ENCODE measurements around the gene ZNF593OS.

ZNF593OS gene

GRCh38 chr1:26197813-26198212 lies 26.2 kb upstream of the ZNF593OS start:
- Histone ChIP-seq H3K36me3 (ENCODE audit: control insufficient read depth, insufficient read depth, low read length) (no peaks in the 10 kb centered on the region), H3K9ac (ENCODE audit: low read length) (no peak overlapping the region), H3K27me3 (ENCODE audit: control insufficient read depth, insufficient read depth, low read length) (peaks cover 11% of the 10 kb centered on the region; the same call in 1 of the 2 replicates), H3K4me3 (ENCODE audit: low read depth, low read length) (no peak overlapping the region), H3K4me1 (ENCODE audit: control insufficient read depth, insufficient read depth, low read length) (peaks cover 6% of the 10 kb centered on the region; the same call in 1 of the 2 replicates), H3K9me3 (ENCODE audit: control insufficient read depth, insufficient read depth, low read depth, low read length) (no peaks in the 10 kb centered on the region), H3K27ac (ENCODE audit: low read depth, low read length) (no peak overlapping the region)

GRCh38 chr1:26197301-26197700 lies 25.7 kb upstream of the ZNF593OS start:
- peaks cover 6% of the 10 kb centered on the region; the same call in 1 of the 2 replicates for H3K4me1 ChIP-seq (ENCODE audit: control insufficient read depth, insufficient read depth, low read length)
- H3K36me3 ChIP-seq (ENCODE audit: control insufficient read depth, insufficient read depth, low read length), result no peaks in the 10 kb centered on the region
- no peak overlapping the region for H3K4me3 ChIP-seq (ENCODE audit: low read depth, low read length)
- H3K9me3 ChIP-seq (ENCODE audit: control insufficient read depth, insufficient read depth, low read depth, low read length), result no peaks in the 10 kb centered on the region
- no peak overlapping the region for H3K27ac ChIP-seq (ENCODE audit: low read depth, low read length)
- H3K9ac ChIP-seq (ENCODE audit: low read length), result no peak overlapping the region
- peaks cover 7% of the 10 kb centered on the region; the same call in 1 of the 2 replicates for H3K27me3 ChIP-seq (ENCODE audit: control insufficient read depth, insufficient read depth, low read length)

GRCh38 chr1:26195805-26196204 lies 24.2 kb upstream of the ZNF593OS start:
- Histone ChIP-seq H3K4me1 (ENCODE audit: control insufficient read depth, insufficient read depth, low read length) (peaks cover 4% of the 10 kb centered on the region; the same call in 1 of the 2 replicates), H3K27ac (ENCODE audit: low read depth, low read length) (no peak overlapping the region), H3K27me3 (ENCODE audit: control insufficient read depth, insufficient read depth, low read length) (peaks cover 3% of the 10 kb centered on the region; the same call in 1 of the 2 replicates), H3K9me3 (ENCODE audit: control insufficient read depth, insufficient read depth, low read depth, low read length) (no peaks in the 10 kb centered on the region), H3K9ac (ENCODE audit: low read length) (no peak overlapping the region), H3K36me3 (ENCODE audit: control insufficient read depth, insufficient read depth, low read length) (no peaks in the 10 kb centered on the region), H3K4me3 (ENCODE audit: low read depth, low read length) (no peak overlapping the region)

GRCh38 chr1:26191739-26192138 lies 20.1 kb upstream of the ZNF593OS start:
- Histone ChIP-seq H3K4me3 (ENCODE audit: low read depth, low read length) (no peak overlapping the region), H3K36me3 (ENCODE audit: control insufficient read depth, insufficient read depth, low read length) (peaks cover 14% of the 10 kb centered on the region), H3K9ac (ENCODE audit: low read length) (no peak overlapping the region), H3K9me3 (ENCODE audit: control insufficient read depth, insufficient read depth, low read depth, low read length) (no peaks in the 10 kb centered on the region), H3K4me1 (ENCODE audit: control insufficient read depth, insufficient read depth, low read length) (peaks cover 5% of the 10 kb centered on the region; the same call in 1 of the 2 replicates), H3K27me3 (ENCODE audit: control insufficient read depth, insufficient read depth, low read length) (peaks cover 3% of the 10 kb centered on the region; the same call in 1 of the 2 replicates), H3K27ac (ENCODE audit: low read depth, low read length) (no peak overlapping the region)

GRCh38 chr1:26190373-26190987 lies 18.8 kb upstream of the ZNF593OS start, which contains the start of gene CATSPER4:
CATSPER4 (plus strand) TSS chr1:26190602; CDS start chr1:26190628, 26 bp downstream.
- H3K27ac ChIP-seq (ENCODE audit: low read depth, low read length), result no peak within 1 kb of the TSS
- no peak within 1 kb of the TSS for H3K9ac ChIP-seq (ENCODE audit: low read length)
- peaks cover 18% of the 10 kb centered on the region for H3K36me3 ChIP-seq (ENCODE audit: control insufficient read depth, insufficient read depth, low read length)
- peaks cover 5% of the 10 kb centered on the region; the same call in 1 of the 2 replicates for H3K4me1 ChIP-seq (ENCODE audit: control insufficient read depth, insufficient read depth, low read length)
- H3K9me3 ChIP-seq (ENCODE audit: control insufficient read depth, insufficient read depth, low read depth, low read length), result no peaks in the 10 kb centered on the region
- H3K4me3 ChIP-seq (ENCODE audit: low read depth, low read length), result no peak within 1 kb of the TSS
- peaks cover 3% of the 10 kb centered on the region; the same call in 1 of the 2 replicates for H3K27me3 ChIP-seq (ENCODE audit: control insufficient read depth, insufficient read depth, low read length)

- peaks cover 3% of the 10 kb centered on the region; the same call in 1 of the 2 replicates for H3K27me3 ChIP-seq (ENCODE audit: control insufficient read depth, insufficient read depth, low read length)
- peaks cover 5% of the 10 kb centered on the region; the same call in 1 of the 2 replicates for H3K4me1 ChIP-seq (ENCODE audit: control insufficient read depth, insufficient read depth, low read length)
- H3K9ac ChIP-seq (ENCODE audit: low read length), result no peak overlapping the region
- H3K27ac ChIP-seq (ENCODE audit: low read depth, low read length), result no peak overlapping the region
- no peak overlapping the region for H3K4me3 ChIP-seq (ENCODE audit: low read depth, low read length)
- H3K9me3 ChIP-seq (ENCODE audit: control insufficient read depth, insufficient read depth, low read depth, low read length), result no peaks in the 10 kb centered on the region
- H3K36me3 ChIP-seq (ENCODE audit: control insufficient read depth, insufficient read depth, low read length), result peaks cover 21% of the 10 kb centered on the region
Measured at GRCh38 chr1:26189751-26190275, 18.2 kb upstream of the ZNF593OS start.

- Histone ChIP-seq H3K4me3 (ENCODE audit: low read depth, low read length) (no peak overlapping the region), H3K27ac (ENCODE audit: low read depth, low read length) (no peak overlapping the region), H3K36me3 (ENCODE audit: control insufficient read depth, insufficient read depth, low read length) (peaks cover 24% of the 10 kb centered on the region), H3K9me3 (ENCODE audit: control insufficient read depth, insufficient read depth, low read depth, low read length) (no peaks in the 10 kb centered on the region), H3K27me3 (ENCODE audit: control insufficient read depth, insufficient read depth, low read length) (peaks cover 3% of the 10 kb centered on the region; the same call in 1 of the 2 replicates), H3K4me1 (ENCODE audit: control insufficient read depth, insufficient read depth, low read length) (peaks cover 5% of the 10 kb centered on the region; the same call in 1 of the 2 replicates), H3K9ac (ENCODE audit: low read length) (no peak overlapping the region)
Measured at GRCh38 chr1:26189331-26189730, 17.7 kb upstream of the ZNF593OS start.

- H3K9me3 ChIP-seq (ENCODE audit: control insufficient read depth, insufficient read depth, low read depth, low read length), result no peaks in the 10 kb centered on the region
- no peak overlapping the region for H3K4me3 ChIP-seq (ENCODE audit: low read depth, low read length)
- H3K27ac ChIP-seq (ENCODE audit: low read depth, low read length), result no peak overlapping the region
- H3K9ac ChIP-seq (ENCODE audit: low read length), result no peak overlapping the region
- H3K36me3 ChIP-seq (ENCODE audit: control insufficient read depth, insufficient read depth, low read length), result peaks cover 24% of the 10 kb centered on the region
- H3K27me3 ChIP-seq (ENCODE audit: control insufficient read depth, insufficient read depth, low read length), result no peaks in the 10 kb centered on the region
- peaks cover 5% of the 10 kb centered on the region; the same call in 1 of the 2 replicates for H3K4me1 ChIP-seq (ENCODE audit: control insufficient read depth, insufficient read depth, low read length)
Measured at GRCh38 chr1:26188477-26188876, 16.8 kb upstream of the ZNF593OS start.

GRCh38 chr1:26187882-26188281 lies 16.2 kb upstream of the ZNF593OS start:
- Histone ChIP-seq H3K36me3 (ENCODE audit: control insufficient read depth, insufficient read depth, low read length) (peaks cover 30% of the 10 kb centered on the region), H3K4me1 (ENCODE audit: control insufficient read depth, insufficient read depth, low read length) (peaks cover 5% of the 10 kb centered on the region; the same call in 1 of the 2 replicates)

GRCh38 chr1:26184883-26185282 lies 13.3 kb upstream of the ZNF593OS start:
- H3K9me3 ChIP-seq (ENCODE audit: control insufficient read depth, insufficient read depth, low read depth, low read length), result no peaks in the 10 kb centered on the region
- no peaks in the 10 kb centered on the region for H3K4me1 ChIP-seq (ENCODE audit: control insufficient read depth, insufficient read depth, low read length)
- H3K27ac ChIP-seq (ENCODE audit: low read depth, low read length), result no peak overlapping the region
- H3K9ac ChIP-seq (ENCODE audit: low read length), result no peak overlapping the region
- no peak overlapping the region for H3K4me3 ChIP-seq (ENCODE audit: low read depth, low read length)
- no peaks in the 10 kb centered on the region for H3K27me3 ChIP-seq (ENCODE audit: control insufficient read depth, insufficient read depth, low read length)
- H3K36me3 ChIP-seq (ENCODE audit: control insufficient read depth, insufficient read depth, low read length), result peaks cover 46% of the 10 kb centered on the region

More at GRCh38 chr1:26187882-26188281, 16.2 kb upstream of the ZNF593OS start:
- Histone ChIP-seq H3K27me3 (ENCODE audit: control insufficient read depth, insufficient read depth, low read length) (no peaks in the 10 kb centered on the region), H3K4me3 (ENCODE audit: low read depth, low read length) (no peak overlapping the region), H3K27ac (ENCODE audit: low read depth, low read length) (no peak overlapping the region), H3K9ac (ENCODE audit: low read length) (no peak overlapping the region), H3K9me3 (ENCODE audit: control insufficient read depth, insufficient read depth, low read depth, low read length) (no peaks in the 10 kb centered on the region)

- no peaks in the 10 kb centered on the region for H3K9me3 ChIP-seq (ENCODE audit: control insufficient read depth, insufficient read depth, low read depth, low read length)
- H3K36me3 ChIP-seq (ENCODE audit: control insufficient read depth, insufficient read depth, low read length), result peaks cover 41% of the 10 kb centered on the region
- no peaks in the 10 kb centered on the region for H3K27me3 ChIP-seq (ENCODE audit: control insufficient read depth, insufficient read depth, low read length)
- H3K9ac ChIP-seq (ENCODE audit: low read length), result no peak overlapping the region
- no peak overlapping the region for H3K4me3 ChIP-seq (ENCODE audit: low read depth, low read length)
- H3K27ac ChIP-seq (ENCODE audit: low read depth, low read length), result no peak overlapping the region
- no peaks in the 10 kb centered on the region for H3K4me1 ChIP-seq (ENCODE audit: control insufficient read depth, insufficient read depth, low read length)
Measured at GRCh38 chr1:26184086-26184485, 12.5 kb upstream of the ZNF593OS start.

All from HUES6 (cell line).